Fibroblast of peridontal ligament (primary cell): ENCODE data around the gene ZIC1.

Experiments
- DNase-seq: peaks from one replicate; pipeline ENCODE4 v3.0.0-alpha.2; 2010; ENCODE audit errors: extremely low read depth

Gene ZIC1

GRCh38 chr3:147409143-147410115 lies at the start of gene ZIC1:
Gene ZIC1, plus strand, starts transcription at chr3:147409365. Its CDS starts 748 bp downstream, at chr3:147410113.
- no peak for DNase-seq

- no peak for DNase-seq
Measured at GRCh38 chr3:147360051-147360439, 49.1 kb upstream of the ZIC1 start.

GRCh38 chr3:147360646-147361453 lies 48.3 kb upstream of the ZIC1 start:
- DNase-seq = no peak

GRCh38 chr3:147361454-147362420 lies 47.4 kb upstream of the ZIC1 start:
- no peak for DNase-seq

- no peak for DNase-seq
Measured at GRCh38 chr3:147364771-147365170, 44.4 kb upstream of the ZIC1 start.

GRCh38 chr3:147365196-147366115 lies 43.7 kb upstream of the ZIC1 start:
- DNase-seq = no peak

- no peak for DNase-seq
Measured at GRCh38 chr3:147367676-147368075, 41.5 kb upstream of the ZIC1 start.

- DNase-seq = no peak
Measured at GRCh38 chr3:147368151-147368550, 41.0 kb upstream of the ZIC1 start.

- no peak for DNase-seq
Measured at GRCh38 chr3:147368561-147369221, 40.5 kb upstream of the ZIC1 start.

- DNase-seq = no peak
Measured at GRCh38 chr3:147369231-147369630, 39.9 kb upstream of the ZIC1 start.

- no peak for DNase-seq
Measured at GRCh38 chr3:147369661-147370123, 39.5 kb upstream of the ZIC1 start.

GRCh38 chr3:147370349-147370748 lies 38.8 kb upstream of the ZIC1 start:
- DNase-seq = no peak

- no peak for DNase-seq
Measured at GRCh38 chr3:147371140-147371539, 38.0 kb upstream of the ZIC1 start.

GRCh38 chr3:147371771-147372340 lies 37.3 kb upstream of the ZIC1 start:
- no peak for DNase-seq

GRCh38 chr3:147372525-147373027 lies 36.6 kb upstream of the ZIC1 start:
- no peak for DNase-seq

GRCh38 chr3:147373301-147373700 lies 35.9 kb upstream of the ZIC1 start:
- no peak for DNase-seq

- no peak for DNase-seq
Measured at GRCh38 chr3:147377412-147378367, 31.5 kb upstream of the ZIC1 start.

GRCh38 chr3:147379651-147380050 lies 29.5 kb upstream of the ZIC1 start:
- DNase-seq = no peak
